Inferior parietal cortex (tissue), 1 donor: ENCODE results near the gene CAMK2B.

Source experiments
- DNase-seq: peaks from one replicate; pipeline ENCODE4 v3.0.0-alpha.2; 2016; ENCODE audit errors: extremely low spot score

CAMK2B gene

GRCh38 chr7:44257618-44258422 is 67.6 kb downstream of the CAMK2B start:
- peak; percentile 64 for DNase-seq

GRCh38 chr7:44257213-44257612 is 68.2 kb downstream of the CAMK2B start:
- DNase-seq: no peak

- no peak for DNase-seq
These were observed 68.9 kb downstream of the CAMK2B start for GRCh38 chr7:44256459-44256858.

- no peak for DNase-seq
These were observed 73.5 kb downstream of the CAMK2B start for GRCh38 chr7:44251881-44252280.

- no peak for DNase-seq
These were observed 74.1 kb downstream of the CAMK2B start for GRCh38 chr7:44251269-44251668.

- no peak for DNase-seq
These were observed 75.7 kb downstream of the CAMK2B start for GRCh38 chr7:44249639-44250234.

- no peak for DNase-seq
These were observed 77.3 kb downstream of the CAMK2B start for GRCh38 chr7:44247868-44248651.

GRCh38 chr7:44246396-44247113 is 78.8 kb downstream of the CAMK2B start:
- no peak for DNase-seq

- DNase-seq: no peak
These were observed 81.1 kb downstream of the CAMK2B start for GRCh38 chr7:44244282-44244681.

- DNase-seq: no peak
These were observed 83.3 kb downstream of the CAMK2B start for GRCh38 chr7:44242091-44242490.

GRCh38 chr7:44240983-44241510 is 84.3 kb downstream of the CAMK2B start:
- DNase-seq: peak; percentile 73

GRCh38 chr7:44240376-44240775 is 85.0 kb downstream of the CAMK2B start:
- no peak for DNase-seq

- no peak for DNase-seq
These were observed 86.0 kb downstream of the CAMK2B start for GRCh38 chr7:44239361-44239760.

GRCh38 chr7:44238116-44238695 is 87.2 kb downstream of the CAMK2B start:
- no peak for DNase-seq

- no peak for DNase-seq
These were observed 87.7 kb downstream of the CAMK2B start for GRCh38 chr7:44237696-44238095.

GRCh38 chr7:44236333-44236728 is 89.1 kb downstream of the CAMK2B start:
- no peak for DNase-seq

GRCh38 chr7:44235582-44236332 is 89.6 kb downstream of the CAMK2B start:
- no peak for DNase-seq

GRCh38 chr7:44235066-44235465 is 90.3 kb downstream of the CAMK2B start:
- no peak for DNase-seq

GRCh38 chr7:44232901-44233715 is 92.3 kb downstream of the CAMK2B start:
- no peak for DNase-seq

GRCh38 chr7:44232396-44232795 is 93.0 kb downstream of the CAMK2B start:
- no peak for DNase-seq
